Measurements from ENCODE around the gene FPGS. TPM values are rescaled to one million over a fixed set of nuclear protein-coding genes. Genes with fewer than 3 reads are reported as not detected.

The FPGS gene
- total RNA-seq, 1 donor from 2014 or later: 132 TPM

DNA sequence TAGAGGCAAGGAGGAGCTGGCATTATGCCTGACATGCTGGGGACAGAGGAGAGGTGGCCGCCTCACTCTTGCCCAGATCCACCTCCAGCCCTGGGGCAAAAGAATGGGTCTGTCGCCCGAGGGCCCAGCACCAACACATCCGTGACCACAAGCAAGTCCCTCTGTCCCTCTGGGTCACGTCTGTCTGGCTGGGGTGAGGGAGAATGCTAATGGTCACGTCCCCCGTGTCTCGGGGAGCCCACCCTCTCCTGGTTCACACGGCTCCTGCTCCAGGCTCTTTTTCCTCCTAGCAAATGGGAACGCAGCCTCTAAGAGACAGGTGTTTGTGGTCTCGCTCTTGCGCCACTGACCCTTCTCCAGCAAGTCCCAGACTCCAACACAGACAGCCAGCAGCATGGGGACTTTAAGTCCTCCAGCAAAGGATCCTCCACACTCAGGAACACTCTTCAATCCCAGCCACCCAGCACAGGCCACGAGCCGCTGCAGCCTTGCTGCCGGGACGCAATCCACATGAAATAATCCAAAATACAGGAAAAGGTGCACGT, 47.7 kb downstream of the FPGS start:
- TF ChIP-seq, protein P1, sequence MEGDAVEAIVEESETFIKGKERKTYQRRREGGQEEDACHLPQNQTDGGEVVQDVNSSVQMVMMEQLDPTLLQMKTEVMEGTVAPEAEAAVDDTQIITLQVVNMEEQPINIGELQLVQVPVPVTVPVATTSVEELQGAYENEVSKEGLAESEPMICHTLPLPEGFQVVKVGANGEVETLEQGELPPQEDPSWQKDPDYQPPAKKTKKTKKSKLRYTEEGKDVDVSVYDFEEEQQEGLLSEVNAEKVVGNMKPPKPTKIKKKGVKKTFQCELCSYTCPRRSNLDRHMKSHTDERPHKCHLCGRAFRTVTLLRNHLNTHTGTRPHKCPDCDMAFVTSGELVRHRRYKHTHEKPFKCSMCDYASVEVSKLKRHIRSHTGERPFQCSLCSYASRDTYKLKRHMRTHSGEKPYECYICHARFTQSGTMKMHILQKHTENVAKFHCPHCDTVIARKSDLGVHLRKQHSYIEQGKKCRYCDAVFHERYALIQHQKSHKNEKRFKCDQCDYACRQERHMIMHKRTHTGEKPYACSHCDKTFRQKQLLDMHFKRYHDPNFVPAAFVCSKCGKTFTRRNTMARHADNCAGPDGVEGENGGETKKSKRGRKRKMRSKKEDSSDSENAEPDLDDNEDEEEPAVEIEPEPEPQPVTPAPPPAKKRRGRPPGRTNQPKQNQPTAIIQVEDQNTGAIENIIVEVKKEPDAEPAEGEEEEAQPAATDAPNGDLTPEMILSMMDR (conservative IDR thresholded peaks at IDR 0.05; ENCODE audit: low read depth, low read length): no peak
- H3K4me3 ChIP-seq (ENCODE audit: low read depth, low read length): no peak overlapping the region
- no peak for DNase-seq (ENCODE audit: low read depth)

DNA sequence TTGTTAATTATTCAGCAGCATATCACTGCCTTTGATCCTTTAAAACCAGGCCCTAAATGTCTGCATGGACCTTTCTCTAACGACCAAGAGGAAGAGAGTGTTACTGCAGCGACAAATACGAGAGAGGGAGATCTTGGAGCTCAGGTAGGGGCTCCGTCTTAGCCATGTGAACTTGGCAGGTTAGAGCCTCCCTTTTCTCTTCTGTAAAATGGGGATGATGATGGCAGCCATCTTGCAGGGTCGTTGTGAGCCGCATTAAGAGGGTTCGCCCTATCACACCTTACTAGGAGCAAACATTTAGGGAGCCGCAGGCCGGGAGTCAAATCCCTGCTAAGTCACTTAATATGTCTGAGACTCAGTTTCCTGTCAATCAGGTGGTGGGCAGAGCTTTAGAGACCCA, 50.1 kb downstream of the FPGS start:
- DNase-seq (ENCODE audit: low read depth): no peak
- TF ChIP-seq, protein P1 (conservative IDR thresholded peaks at IDR 0.05; ENCODE audit: low read depth, low read length): no peak
- H3K4me3 ChIP-seq (ENCODE audit: low read depth, low read length): peak overlapping the region; percentile 54

DNA sequence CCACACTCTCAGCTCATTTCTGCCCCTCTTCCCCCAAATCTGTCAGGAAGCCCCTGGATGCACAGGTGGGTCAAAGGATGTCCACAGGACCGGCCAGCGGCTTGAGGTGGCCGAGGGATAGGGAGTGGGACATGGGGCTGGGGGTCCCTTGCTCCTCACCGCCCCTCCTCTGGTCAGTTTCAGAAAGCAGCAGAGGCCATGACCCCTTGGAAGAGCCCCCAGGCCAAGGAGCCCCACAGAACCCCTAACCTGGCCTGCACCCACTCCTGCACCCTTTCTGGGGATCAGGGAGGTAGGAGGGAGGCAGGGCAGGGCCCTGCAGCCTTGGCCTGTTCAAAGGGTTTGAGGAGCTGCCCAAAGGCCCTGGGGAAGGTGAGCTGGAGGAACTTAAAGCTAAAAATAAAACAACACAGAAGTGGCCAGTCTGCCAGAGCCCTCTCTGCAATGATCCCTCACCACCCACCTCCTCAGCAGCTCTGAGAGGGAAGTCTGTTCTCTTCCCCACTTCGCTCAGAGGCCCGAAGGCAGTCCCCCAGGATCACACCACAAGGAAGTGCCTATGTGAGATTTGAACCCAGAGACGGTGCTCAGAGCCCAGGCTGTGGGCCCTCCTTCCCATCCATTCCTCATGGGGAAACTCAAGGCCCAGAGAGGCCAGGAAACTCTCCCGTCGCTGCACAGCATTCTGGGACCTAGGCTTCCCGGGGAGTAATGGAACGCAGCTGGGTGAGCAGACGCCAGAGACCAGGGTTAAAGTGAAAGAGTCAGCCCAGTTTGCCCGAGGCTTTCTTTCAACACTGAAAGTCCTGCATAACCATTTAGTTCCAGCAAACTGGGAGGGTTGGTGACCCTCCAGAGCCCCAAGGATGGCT, 50.9 kb downstream of the FPGS start:
- no peak for DNase-seq (ENCODE audit: low read depth)
- TF ChIP-seq, protein P1 (conservative IDR thresholded peaks at IDR 0.05; ENCODE audit: low read depth, low read length): no peak
- peak overlapping the region; percentile 54 for H3K4me3 ChIP-seq (ENCODE audit: low read depth, low read length)

DNA sequence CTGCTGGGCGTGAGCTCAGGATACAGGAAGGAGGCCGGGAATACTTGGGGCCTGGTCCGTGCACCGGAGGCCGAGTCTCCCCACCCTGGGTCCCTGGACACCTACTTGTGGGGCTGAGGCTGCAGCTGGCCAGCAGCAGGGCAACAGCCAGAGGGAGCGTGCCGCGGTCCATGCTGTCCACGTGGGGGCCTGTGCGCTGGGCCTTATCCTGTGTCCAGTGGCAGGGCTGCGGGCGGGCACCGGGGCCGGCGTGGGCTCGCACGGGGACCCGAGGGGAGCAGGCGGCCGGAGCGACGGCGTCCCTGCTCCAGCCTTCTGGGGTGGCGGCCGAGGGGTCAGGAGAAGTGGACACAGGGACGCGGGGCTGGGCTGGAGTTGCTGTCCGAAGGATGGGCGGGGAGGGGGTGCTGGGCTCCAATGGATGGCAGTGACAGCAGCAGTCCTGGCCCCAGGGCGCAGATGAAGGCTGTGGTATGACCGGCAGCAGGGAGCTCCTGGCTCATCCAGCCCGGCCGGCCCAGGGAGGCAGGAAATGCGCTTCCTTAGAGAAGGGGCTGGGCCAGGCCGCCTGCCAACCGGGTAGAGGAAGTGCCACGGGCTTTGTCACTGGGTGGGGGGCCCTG, 51.6 kb downstream of the FPGS start, which contains the start of gene ENG:
Gene ENG (minus strand): TSS at position 475 of the 623 bp plus-strand sequence. CDS start 303 bp downstream, at position 172.
- TF ChIP-seq, protein P1 (conservative IDR thresholded peaks at IDR 0.05; ENCODE audit: low read depth, low read length): no peak
- H3K4me3 ChIP-seq (ENCODE audit: low read depth, low read length): peak within 1 kb of the TSS; percentile 54
- no peak for DNase-seq (ENCODE audit: low read depth)

DNA sequence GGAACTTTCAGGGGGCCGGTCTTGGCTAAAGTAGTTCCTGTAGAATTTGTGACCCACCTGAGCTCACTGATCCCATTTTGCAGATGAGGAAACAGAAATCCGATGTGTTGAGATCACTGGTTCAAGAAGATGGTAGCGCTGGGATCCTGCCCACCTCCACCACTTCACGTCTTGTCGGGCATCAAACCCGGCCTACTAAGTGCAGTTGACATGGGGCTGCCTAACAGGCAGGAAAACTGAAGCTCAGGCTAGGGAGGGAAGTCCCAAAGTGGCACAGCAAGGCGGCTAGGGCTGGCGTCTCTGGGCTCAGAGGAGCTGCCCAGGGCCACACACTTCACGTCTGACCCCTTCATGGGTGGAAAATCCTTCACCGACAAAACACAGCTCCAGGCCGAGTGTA, 52.3 kb downstream of the FPGS start:
- H3K4me3 ChIP-seq (ENCODE audit: low read depth, low read length): no peak overlapping the region
- DNase-seq (ENCODE audit: low read depth): no peak
- TF ChIP-seq, protein P1 (conservative IDR thresholded peaks at IDR 0.05; ENCODE audit: low read depth, low read length): no peak

DNA sequence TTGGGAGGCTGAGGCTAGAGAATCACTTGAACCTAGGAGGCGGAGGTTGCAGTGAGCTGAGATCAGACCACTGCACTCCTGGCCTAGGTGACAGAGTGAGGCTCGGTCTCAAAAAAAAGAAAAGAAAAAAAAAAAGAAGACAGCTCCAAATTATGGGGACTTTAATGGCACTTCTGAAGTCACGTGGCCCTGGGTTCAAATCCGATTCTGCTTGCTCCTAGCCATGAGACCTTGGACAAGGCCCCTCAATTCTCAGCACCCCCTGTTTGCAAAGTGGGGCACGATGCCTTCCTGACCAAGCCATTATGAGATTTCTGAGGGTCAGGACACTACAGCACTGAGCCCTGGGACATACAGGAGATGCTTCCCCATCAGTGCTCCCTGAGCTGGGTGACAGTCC, 52.8 kb downstream of the FPGS start:
- no peak overlapping the region for H3K4me3 ChIP-seq (ENCODE audit: low read depth, low read length)
- TF ChIP-seq, protein P1 (conservative IDR thresholded peaks at IDR 0.05; ENCODE audit: low read depth, low read length): no peak
- DNase-seq (ENCODE audit: low read depth): no peak
